KOPT-K1 (cell line): ENCODE results near the gene WDR1.

ENCODE experiments used
- H3K27ac ChIP-seq: fragments of 200-600 bp; sonication (generic); 2 replicates; pipeline ENCODE4 v1.5.1; 2016; ENCODE audit warnings: antibody characterized with exemption, mild to moderate bottlenecking, low read depth, low read length; ENCODE audit not compliant: poor library complexity, severe bottlenecking
- H3K36me3 ChIP-seq: fragments of 200-600 bp; sonication (generic); 2 replicates; pipeline ENCODE4 v1.5.1; 2017; ENCODE audit warnings: antibody characterized with exemption, mild to moderate bottlenecking, low read length, moderate library complexity; ENCODE audit not compliant: insufficient read depth
- H3K9me3 ChIP-seq: fragments of 200-600 bp; sonication (generic); 2 replicates; pipeline ENCODE4 v1.5.1; 2017; ENCODE audit warnings: antibody characterized with exemption, low read length, mild to moderate bottlenecking; ENCODE audit not compliant: insufficient read depth, poor library complexity, severe bottlenecking

Gene WDR1

GRCh38 chr4:10066670-10067651 is 49.6 kb downstream of the WDR1 start:
- peaks cover 7% of the 10 kb centered on the region; the same call in 1 of the 2 replicates for H3K36me3 ChIP-seq
- H3K27ac ChIP-seq: no peak overlapping the region
- no peaks in the 10 kb centered on the region for H3K9me3 ChIP-seq

GRCh38 chr4:10066206-10066605 is 50.4 kb downstream of the WDR1 start:
- Histone ChIP-seq H3K36me3 (peaks cover 5% of the 10 kb centered on the region; the same call in 1 of the 2 replicates), H3K9me3 (no peaks in the 10 kb centered on the region)

GRCh38 chr4:10063544-10064300 is 52.9 kb downstream of the WDR1 start:
- H3K9me3 ChIP-seq: no peaks in the 10 kb centered on the region
- H3K36me3 ChIP-seq: peaks cover 5% of the 10 kb centered on the region; the same call in 1 of the 2 replicates
- no peak overlapping the region for H3K27ac ChIP-seq

More at GRCh38 chr4:10066206-10066605, 50.4 kb downstream of the WDR1 start:
- H3K27ac ChIP-seq: no peak overlapping the region

- peaks cover 5% of the 10 kb centered on the region; the same call in 1 of the 2 replicates for H3K36me3 ChIP-seq
- no peaks in the 10 kb centered on the region for H3K9me3 ChIP-seq
- H3K27ac ChIP-seq: no peak overlapping the region
Measured at GRCh38 chr4:10061650-10062415, 54.8 kb downstream of the WDR1 start.

GRCh38 chr4:10058371-10058770 is 58.2 kb downstream of the WDR1 start:
- Histone ChIP-seq H3K36me3 (no peaks in the 10 kb centered on the region), H3K27ac (no peak overlapping the region), H3K9me3 (no peaks in the 10 kb centered on the region)

GRCh38 chr4:10057023-10057395 is 59.6 kb downstream of the WDR1 start:
- H3K27ac ChIP-seq: no peak overlapping the region
- H3K9me3 ChIP-seq: no peaks in the 10 kb centered on the region
- H3K36me3 ChIP-seq: no peaks in the 10 kb centered on the region

- Histone ChIP-seq H3K9me3 (no peaks in the 10 kb centered on the region), H3K27ac (no peak overlapping the region), H3K36me3 (no peaks in the 10 kb centered on the region)
Measured at GRCh38 chr4:10056334-10057022, 60.1 kb downstream of the WDR1 start.

- H3K9me3 ChIP-seq: no peaks in the 10 kb centered on the region
- H3K36me3 ChIP-seq: no peaks in the 10 kb centered on the region
- H3K27ac ChIP-seq: no peak overlapping the region
Measured at GRCh38 chr4:10055871-10056270, 60.7 kb downstream of the WDR1 start.

- H3K9me3 ChIP-seq: no peaks in the 10 kb centered on the region
- no peak overlapping the region for H3K27ac ChIP-seq
- no peaks in the 10 kb centered on the region for H3K36me3 ChIP-seq
Measured at GRCh38 chr4:10054571-10055041, 62.0 kb downstream of the WDR1 start.

- Histone ChIP-seq H3K9me3 (no peaks in the 10 kb centered on the region), H3K36me3 (no peaks in the 10 kb centered on the region), H3K27ac (no peak overlapping the region)
Measured at GRCh38 chr4:10053635-10054453, 62.8 kb downstream of the WDR1 start.

GRCh38 chr4:10051517-10052135 is 65.0 kb downstream of the WDR1 start:
- no peak overlapping the region for H3K27ac ChIP-seq
- no peaks in the 10 kb centered on the region for H3K36me3 ChIP-seq
- no peaks in the 10 kb centered on the region for H3K9me3 ChIP-seq

- H3K9me3 ChIP-seq: no peaks in the 10 kb centered on the region
- no peaks in the 10 kb centered on the region for H3K36me3 ChIP-seq
- no peak overlapping the region for H3K27ac ChIP-seq
Measured at GRCh38 chr4:10050721-10051120, 65.9 kb downstream of the WDR1 start.

- H3K27ac ChIP-seq: no peak overlapping the region
- no peaks in the 10 kb centered on the region for H3K9me3 ChIP-seq
- no peaks in the 10 kb centered on the region for H3K36me3 ChIP-seq
Measured at GRCh38 chr4:10050261-10050661, 66.3 kb downstream of the WDR1 start.
